Effector memory CD4-positive, alpha-beta T cell (primary cell): Measurements from ENCODE around the gene PARM1.

Experiments used
- DNase-seq, 3 donors: peaks; one replicate each; pipeline ENCODE4 v3.0.0-alpha.2; 2020
- H3K27ac ChIP-seq: 2 replicates; pipeline ENCODE4 v1.7.0; 2013; ENCODE audit warnings: mild to moderate bottlenecking, low read length, moderate library complexity; ENCODE audit not compliant: insufficient read depth, poor library complexity, severe bottlenecking
- H3K27me3 ChIP-seq: replicated peaks from 2 replicates; pipeline ENCODE4 v1.7.0; 2013; ENCODE audit warnings: mild to moderate bottlenecking, low read length; ENCODE audit not compliant: insufficient read depth, control insufficient read depth, poor library complexity, severe bottlenecking
- H3K36me3 ChIP-seq: 2 replicates; pipeline ENCODE4 v1.7.0; 2013; ENCODE audit warnings: mild to moderate bottlenecking, low read length, moderate library complexity; ENCODE audit not compliant: control insufficient read depth, insufficient read depth
- H3K4me1 ChIP-seq: 2 replicates; pipeline ENCODE4 v1.7.0; 2013; ENCODE audit warnings: low read length, mild to moderate bottlenecking; ENCODE audit not compliant: control insufficient read depth, insufficient read depth, poor library complexity, severe bottlenecking
- H3K4me3 ChIP-seq: 2 replicates; pipeline ENCODE4 v1.7.0; 2013; ENCODE audit warnings: low read length, low read depth, mild to moderate bottlenecking; ENCODE audit not compliant: insufficient read depth, poor library complexity, severe bottlenecking
- H3K9me3 ChIP-seq: 2 replicates; pipeline ENCODE4 v1.7.0; 2013; ENCODE audit warnings: mild to moderate bottlenecking, low read length, moderate library complexity; ENCODE audit not compliant: control insufficient read depth

PARM1 gene

GRCh38 chr4:74934888-74935287 lies 2.0 kb downstream of the PARM1 start:
- Histone ChIP-seq H3K4me3 (no peak overlapping the region), H3K27me3 (no peaks in the 10 kb centered on the region), H3K36me3 (no peaks in the 10 kb centered on the region), H3K4me1 (no peaks in the 10 kb centered on the region), H3K27ac (no peak overlapping the region), H3K9me3 (no peaks in the 10 kb centered on the region)
- DNase-seq = no peak

DNA sequence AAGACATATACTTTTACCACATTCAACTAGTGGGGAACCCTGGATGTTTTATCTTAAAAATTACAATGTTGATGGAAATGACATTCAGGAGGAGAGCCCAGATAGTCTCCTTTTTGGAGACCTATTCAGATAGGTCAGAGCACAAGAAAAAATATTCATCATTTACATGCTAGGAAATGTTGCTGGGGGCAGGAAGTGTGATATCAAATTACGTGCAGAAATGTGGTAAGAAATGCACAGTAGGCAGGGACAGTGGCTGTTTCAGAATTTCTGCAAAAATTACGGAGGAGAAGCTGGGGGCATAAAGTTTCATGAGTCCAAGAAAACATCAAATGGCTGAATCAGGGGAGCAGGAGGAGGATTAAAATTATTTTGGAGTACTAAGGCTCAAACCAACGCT lies 8.2 kb downstream of the PARM1 start:
- no peak overlapping the region for H3K27ac ChIP-seq
- no peak overlapping the region for H3K4me3 ChIP-seq
- no peaks in the 10 kb centered on the region for H3K4me1 ChIP-seq
- no peaks in the 10 kb centered on the region for H3K36me3 ChIP-seq
- H3K27me3 ChIP-seq = no peaks in the 10 kb centered on the region
- DNase-seq = no peak
- no peaks in the 10 kb centered on the region for H3K9me3 ChIP-seq

DNA sequence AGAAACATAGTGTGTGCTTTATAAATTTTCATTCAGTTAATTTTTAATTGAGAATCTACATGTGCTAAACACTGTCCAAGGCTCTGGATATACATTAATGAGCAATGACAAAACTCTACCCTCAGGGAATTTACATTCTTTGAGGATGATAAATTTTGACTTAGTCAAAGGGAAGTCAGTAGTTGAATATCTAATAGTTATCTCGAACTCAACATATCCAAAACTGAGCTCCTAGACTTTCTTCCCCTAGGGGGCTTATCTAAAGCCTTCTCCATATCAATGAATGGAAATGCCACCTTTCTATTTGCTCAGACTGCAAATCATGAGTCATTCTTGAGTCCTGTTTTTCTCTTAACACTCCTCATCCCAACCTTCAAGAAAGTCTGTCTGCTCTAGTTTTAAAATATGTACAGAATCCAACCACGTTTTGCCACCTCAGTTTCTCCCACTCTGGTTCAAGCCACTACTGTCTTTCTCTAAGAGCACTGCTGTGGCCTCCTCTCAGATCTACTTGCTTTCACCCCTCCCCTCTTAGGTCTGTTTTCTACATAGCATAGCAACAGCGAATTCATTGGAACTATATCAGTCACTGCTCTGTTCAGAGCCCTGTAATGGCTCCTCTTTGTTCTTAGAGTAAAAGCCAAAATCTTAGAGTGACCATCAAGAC lies 9.5 kb downstream of the PARM1 start:
- H3K4me3 ChIP-seq = no peak overlapping the region
- no peaks in the 10 kb centered on the region for H3K9me3 ChIP-seq
- H3K27ac ChIP-seq = no peak overlapping the region
- H3K36me3 ChIP-seq = no peaks in the 10 kb centered on the region
- DNase-seq = no peak
- H3K4me1 ChIP-seq = no peaks in the 10 kb centered on the region
- H3K27me3 ChIP-seq = no peaks in the 10 kb centered on the region

DNA sequence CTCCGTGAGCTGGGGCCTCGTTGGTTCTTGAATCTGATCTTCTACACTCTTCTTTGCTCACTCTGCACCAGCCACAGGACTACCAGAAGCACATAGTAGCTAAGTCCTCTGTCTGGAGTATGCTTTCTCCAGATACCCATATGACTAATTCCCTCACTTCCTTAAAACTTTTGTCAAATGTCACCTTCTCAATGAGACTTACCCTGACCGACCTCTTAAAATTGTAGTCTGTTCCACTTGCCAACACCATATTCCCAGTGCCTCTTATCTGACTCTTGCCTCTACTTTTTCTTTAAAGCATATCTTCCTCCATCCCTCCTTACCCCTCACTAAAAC lies 10.0 kb downstream of the PARM1 start:
- Histone ChIP-seq H3K27me3 (no peaks in the 10 kb centered on the region), H3K27ac (no peak overlapping the region), H3K4me1 (no peaks in the 10 kb centered on the region), H3K4me3 (no peak overlapping the region), H3K36me3 (no peaks in the 10 kb centered on the region), H3K9me3 (no peaks in the 10 kb centered on the region)
- no peak for DNase-seq

DNA sequence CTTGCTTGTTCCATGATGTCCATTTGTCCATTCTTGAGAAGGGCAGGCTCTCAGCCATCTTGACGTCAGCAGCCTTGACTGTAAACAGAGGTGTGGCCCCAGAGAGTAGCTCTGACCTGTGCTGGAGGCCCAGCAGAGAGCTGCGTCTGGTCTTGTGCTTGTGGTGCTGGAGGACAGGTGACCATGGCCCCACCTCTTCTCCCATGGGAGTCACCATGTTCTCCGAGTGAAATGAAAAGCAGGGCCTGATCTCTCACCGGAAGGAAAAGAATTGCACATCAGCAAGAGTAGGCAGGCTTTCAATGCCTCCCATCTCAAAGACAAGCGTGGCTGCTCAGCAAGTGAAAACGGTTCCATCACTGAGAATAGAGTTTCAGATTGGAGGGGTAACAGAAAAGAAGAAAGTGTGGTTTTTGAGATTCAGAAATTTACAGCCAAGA lies 11.5 kb downstream of the PARM1 start:
- no peak for DNase-seq
- Histone ChIP-seq H3K27ac (no peak overlapping the region), H3K9me3 (no peaks in the 10 kb centered on the region)

DNA sequence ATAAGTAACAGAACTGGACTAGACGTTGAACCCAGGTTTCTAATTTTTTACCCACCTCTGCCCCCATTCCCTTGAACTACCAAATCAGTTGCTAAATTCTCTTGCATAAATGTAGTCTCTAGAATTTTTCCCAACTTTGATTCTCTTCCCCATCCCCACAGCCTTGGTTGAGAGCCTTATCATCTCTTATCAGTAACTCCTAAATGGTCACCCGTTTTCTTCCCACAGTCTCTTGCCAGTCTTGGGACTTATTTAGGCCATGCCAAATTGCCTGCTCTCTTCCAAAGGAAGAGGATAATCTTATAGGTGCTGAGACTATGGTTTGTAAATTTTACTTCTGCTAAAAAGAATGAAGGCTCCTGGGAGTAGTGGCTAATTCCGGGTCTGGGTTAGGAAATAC lies 13.3 kb downstream of the PARM1 start:
- H3K4me1 ChIP-seq = no peaks in the 10 kb centered on the region
- no peaks in the 10 kb centered on the region for H3K9me3 ChIP-seq
- H3K4me3 ChIP-seq = no peak overlapping the region
- H3K27ac ChIP-seq = no peak overlapping the region
- no peaks in the 10 kb centered on the region for H3K36me3 ChIP-seq
- DNase-seq = no peak
- H3K27me3 ChIP-seq = no peaks in the 10 kb centered on the region

More for the DNA sequence above, 11.5 kb downstream of the PARM1 start:
- Histone ChIP-seq H3K4me3 (no peak overlapping the region), H3K4me1 (no peaks in the 10 kb centered on the region), H3K36me3 (no peaks in the 10 kb centered on the region), H3K27me3 (no peaks in the 10 kb centered on the region)

DNA sequence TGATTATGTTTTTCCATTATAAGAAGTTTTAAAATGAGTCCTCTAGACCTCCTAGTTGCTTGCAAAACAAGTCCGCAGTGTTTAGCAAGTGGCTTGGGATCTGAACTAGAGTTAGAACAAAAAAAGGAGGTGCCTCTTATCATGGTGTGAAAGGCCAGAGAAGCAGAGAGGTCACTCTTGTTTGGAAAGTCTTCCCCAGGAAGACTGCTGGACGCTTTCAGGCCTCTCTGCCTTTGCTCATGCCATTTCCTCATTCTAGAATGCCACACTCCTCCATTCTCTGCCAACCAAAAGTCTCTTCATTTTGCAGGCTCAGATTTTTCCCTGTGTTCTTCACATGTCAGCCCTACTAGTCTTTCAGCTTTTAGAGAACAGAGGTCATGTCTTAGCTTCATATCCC lies 14.9 kb downstream of the PARM1 start:
- Histone ChIP-seq H3K27ac (no peak overlapping the region), H3K9me3 (no peaks in the 10 kb centered on the region), H3K27me3 (no peaks in the 10 kb centered on the region), H3K4me3 (no peak overlapping the region), H3K4me1 (no peaks in the 10 kb centered on the region), H3K36me3 (no peaks in the 10 kb centered on the region)
- DNase-seq = no peak

- no peak overlapping the region for H3K27ac ChIP-seq
- H3K4me3 ChIP-seq = no peak overlapping the region
- no peaks in the 10 kb centered on the region for H3K27me3 ChIP-seq
- H3K4me1 ChIP-seq = no peaks in the 10 kb centered on the region
- DNase-seq = no peak
- H3K9me3 ChIP-seq = no peaks in the 10 kb centered on the region
- no peaks in the 10 kb centered on the region for H3K36me3 ChIP-seq
These were observed 15.3 kb downstream of the PARM1 start for GRCh38 chr4:74948236-74948635.

GRCh38 chr4:74950200-74950599 lies 17.3 kb downstream of the PARM1 start:
- Histone ChIP-seq H3K36me3 (no peaks in the 10 kb centered on the region), H3K27me3 (no peaks in the 10 kb centered on the region), H3K4me1 (no peaks in the 10 kb centered on the region), H3K9me3 (no peaks in the 10 kb centered on the region), H3K4me3 (no peak overlapping the region), H3K27ac (no peak overlapping the region)
- no peak for DNase-seq

DNA sequence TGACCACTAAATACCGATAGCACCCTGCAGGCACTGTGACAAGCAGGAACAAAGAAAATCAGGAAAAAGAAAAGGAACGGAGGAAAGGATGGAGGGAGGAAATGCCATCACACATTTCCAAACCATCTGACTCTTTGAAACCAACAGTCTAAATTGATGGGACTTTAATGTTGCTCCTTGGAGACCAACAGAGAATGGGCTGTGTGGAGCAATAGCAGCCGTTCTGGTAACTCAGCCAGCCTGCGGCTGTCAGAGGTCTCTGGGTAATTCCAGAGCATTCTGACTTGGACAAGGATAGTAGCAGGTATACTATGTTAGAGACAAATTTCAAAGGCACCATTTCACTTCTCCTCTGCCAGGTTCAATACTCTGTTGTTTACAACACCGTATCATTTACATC lies 18.0 kb downstream of the PARM1 start:
- H3K4me1 ChIP-seq = no peaks in the 10 kb centered on the region
- no peak overlapping the region for H3K4me3 ChIP-seq
- H3K27ac ChIP-seq = no peak overlapping the region
- H3K27me3 ChIP-seq = no peaks in the 10 kb centered on the region
- no peak for DNase-seq
- H3K36me3 ChIP-seq = no peaks in the 10 kb centered on the region
- H3K9me3 ChIP-seq = no peaks in the 10 kb centered on the region
